ENCODE measurements around the gene GABRP.

- no peak for TF ChIP-seq POLR2A (IDR thresholded peaks at IDR 0.05; ENCODE audit: low read depth, low read length)
- TF ChIP-seq POLR2AphosphoS5 (IDR thresholded peaks at IDR 0.05; ENCODE audit: low read depth, low read length) = no peak
- no peak for TF ChIP-seq TAF1 (IDR thresholded peaks at IDR 0.05; ENCODE audit: borderline replicate concordance, low read depth, low read length)
These were observed 7.9 kb downstream of the GABRP start for GRCh38 chr5:170791325-170791954.
